Hematopoietic multipotent progenitor cell treated with erythropoietin and hydrocortisone succinate and interleukin-3 and kit ligand, for 8 days (in vitro differentiated cells): ENCODE measurements around the gene C1R.
"Not testable (repeated sequence)": the region's sequence is repeated elsewhere in the genome, so short reads cannot be mapped to it uniquely, and the experiment has no call there.

ENCODE experiments used
- DNase-seq: peaks from one replicate; pipeline ENCODE4 v3.0.0-alpha.2; 2015

Gene C1R

DNA sequence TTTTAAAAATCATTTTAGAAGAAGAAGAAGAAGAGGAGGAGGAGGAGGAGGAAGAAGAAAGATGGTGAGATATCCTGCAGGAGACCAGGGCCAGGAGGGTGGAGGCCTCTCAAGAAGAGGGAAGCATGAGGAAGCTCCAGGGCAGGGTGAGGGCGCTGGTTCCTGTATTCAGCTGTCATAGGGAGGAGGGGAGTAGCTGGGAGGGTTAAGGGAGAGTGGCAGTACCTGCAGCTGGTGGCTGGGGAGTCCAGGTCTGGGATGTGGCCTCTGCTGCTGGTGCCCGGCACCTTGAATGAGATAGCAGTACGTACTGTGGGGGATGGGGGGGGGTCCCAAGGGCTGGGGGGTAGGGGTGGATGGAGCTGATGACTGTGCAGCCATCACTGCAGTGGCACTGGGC is 26.6 kb upstream of the C1R start:
- DNase-seq = no peak

- no peak for DNase-seq
These were observed 25.4 kb upstream of the C1R start for GRCh38 chr12:7117670-7118069.

GRCh38 chr12:7116916-7117315 is 24.7 kb upstream of the C1R start:
- DNase-seq = no peak

DNA sequence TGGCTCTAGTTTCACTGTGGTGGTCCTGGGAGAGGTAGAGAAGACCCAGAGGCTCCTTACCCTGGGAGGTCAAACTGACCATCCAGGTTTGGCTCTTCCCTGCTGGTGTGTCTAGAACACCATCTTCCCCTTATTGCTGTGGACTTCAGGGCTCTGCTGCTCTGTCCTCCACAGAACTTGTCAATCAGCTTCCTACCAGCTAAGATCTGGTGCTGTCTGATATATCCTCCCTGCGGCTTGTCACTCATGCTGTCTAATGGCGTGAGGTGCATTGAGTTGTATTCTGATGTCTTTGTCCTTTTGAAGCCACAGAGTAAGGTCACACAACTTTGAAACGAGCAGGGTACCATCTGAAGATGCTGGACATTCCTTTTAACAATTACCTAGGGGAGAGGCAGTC is 24.0 kb upstream of the C1R start:
- DNase-seq = no peak

DNA sequence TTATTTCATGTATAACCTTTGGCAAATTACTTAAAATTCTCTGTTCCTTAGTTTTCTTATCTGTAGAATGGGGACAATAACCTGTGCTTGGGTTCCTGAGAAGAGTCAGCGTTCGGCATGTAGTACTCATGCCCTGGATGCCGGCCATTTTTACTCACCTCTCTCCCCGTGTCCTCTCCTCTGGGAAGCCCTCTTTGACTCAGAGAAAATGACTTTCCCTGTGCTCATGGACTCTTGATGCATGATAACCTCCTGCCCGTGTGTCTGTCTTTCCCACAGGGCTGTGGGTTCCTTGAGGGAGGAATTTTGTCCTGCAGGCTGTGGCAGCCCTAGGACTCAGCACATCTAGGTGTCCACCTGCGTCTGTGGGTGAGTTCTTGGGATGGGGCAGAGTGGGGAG is 22.6 kb upstream of the C1R start:
- DNase-seq = no peak

GRCh38 chr12:7114008-7114407 is 21.8 kb upstream of the C1R start:
- no peak for DNase-seq

GRCh38 chr12:7113389-7113871 is 21.2 kb upstream of the C1R start:
- DNase-seq = peak; percentile 58

GRCh38 chr12:7112041-7112440 is 19.8 kb upstream of the C1R start:
- DNase-seq = no peak

GRCh38 chr12:7110661-7111060 is 18.4 kb upstream of the C1R start:
- DNase-seq = no peak

DNA sequence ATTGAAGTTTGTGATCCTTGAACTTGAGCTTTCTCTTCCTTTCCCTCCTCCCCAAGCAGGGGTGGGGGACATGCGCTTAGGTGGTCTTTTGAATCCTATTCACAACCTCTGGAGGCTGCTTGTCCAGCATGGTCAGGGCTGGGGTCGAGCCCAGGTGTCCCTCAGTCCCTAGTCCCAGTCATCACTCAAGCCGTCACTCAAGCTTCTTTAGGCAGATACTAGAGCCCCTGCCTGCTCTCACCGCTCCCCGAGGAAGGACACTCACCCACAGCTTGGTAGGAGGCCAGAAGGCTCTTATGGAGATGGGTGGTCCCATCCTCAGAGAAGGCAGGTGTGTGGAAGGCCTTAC is 17.3 kb upstream of the C1R start:
- DNase-seq = no peak

DNA sequence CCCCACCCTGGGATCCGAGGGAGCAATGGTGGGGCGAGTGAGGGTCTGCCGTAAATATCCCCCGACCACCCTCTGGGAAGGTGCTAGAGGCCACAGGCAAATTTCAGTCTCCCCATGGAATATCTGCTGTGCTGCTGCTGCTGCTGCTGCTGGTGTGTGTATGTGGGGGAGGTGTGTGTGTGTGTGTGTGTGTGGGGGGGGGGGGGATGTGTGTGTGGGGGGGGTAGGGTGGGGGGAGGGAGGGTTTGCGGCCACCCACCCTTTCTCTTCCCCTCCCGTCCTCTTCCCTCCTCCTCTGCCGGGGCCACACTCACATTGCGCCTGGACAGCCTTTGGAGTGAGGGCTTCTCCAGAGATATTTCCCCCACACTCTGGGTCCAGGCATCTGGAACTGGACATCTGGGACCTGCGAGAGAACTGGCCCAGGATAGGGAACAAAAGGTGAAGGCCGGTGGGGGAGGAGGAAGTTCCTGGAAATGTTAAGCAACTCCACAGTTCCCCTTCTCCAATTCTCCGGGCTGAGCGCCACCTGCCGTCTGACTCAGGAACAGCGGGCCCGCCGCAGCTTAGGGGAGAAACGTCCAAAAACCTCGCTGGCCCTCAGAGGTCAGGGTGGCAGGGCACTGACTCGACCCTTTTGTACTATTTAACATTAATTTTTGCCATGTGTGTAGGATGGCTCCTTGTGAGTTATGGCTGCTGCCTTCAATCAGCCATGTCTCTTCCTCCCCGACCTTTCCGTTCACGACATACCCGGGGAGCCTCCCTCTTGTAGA is 16.7 kb upstream of the C1R start, which contains the start of gene C1RL:
Gene C1RL, minus strand, starts transcription at position 419 of the 776 bp plus-strand sequence. Its CDS starts 34 bp downstream, at position 385.
- DNase-seq = peak; percentile 87

DNA sequence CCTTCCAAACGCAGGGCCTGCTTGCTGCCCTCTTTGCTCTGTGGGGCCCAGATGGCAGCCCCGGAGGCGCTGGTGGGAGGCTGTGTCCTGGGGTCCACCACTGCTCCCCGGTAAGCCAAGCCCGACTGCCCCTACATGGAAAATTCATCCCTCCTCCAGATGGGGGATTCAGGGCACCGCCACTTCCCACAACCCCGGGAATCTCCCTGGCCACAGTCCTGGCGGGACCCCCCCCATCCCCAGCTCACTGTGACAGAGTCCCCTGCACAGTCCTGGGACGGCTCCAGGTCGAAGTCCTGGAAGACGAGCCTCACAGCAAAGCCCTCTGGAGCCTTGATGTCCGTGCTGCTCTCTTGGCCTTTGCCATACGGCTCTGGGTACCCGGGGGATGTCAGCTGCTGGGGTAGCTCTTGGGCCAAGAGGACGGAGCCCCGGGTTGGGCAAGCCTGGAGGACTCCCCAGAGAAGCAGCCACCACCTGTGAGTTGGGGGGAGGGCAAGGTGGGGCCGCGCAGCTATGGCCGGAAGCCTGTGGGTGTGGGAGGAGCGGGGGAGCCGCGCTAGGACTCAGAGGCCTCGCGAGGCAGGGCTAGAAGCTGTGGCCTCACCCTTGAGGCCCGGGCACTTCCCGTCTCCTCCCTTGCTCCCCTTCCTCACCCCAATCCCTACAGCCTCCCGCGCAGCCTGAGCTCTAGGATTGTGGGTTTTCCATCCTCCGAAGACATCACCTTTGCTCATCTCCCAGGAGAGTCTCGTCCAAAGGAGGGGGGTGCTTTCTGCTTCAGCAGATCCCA is 16.0 kb upstream of the C1R start:
- DNase-seq = peak; percentile 76

DNA sequence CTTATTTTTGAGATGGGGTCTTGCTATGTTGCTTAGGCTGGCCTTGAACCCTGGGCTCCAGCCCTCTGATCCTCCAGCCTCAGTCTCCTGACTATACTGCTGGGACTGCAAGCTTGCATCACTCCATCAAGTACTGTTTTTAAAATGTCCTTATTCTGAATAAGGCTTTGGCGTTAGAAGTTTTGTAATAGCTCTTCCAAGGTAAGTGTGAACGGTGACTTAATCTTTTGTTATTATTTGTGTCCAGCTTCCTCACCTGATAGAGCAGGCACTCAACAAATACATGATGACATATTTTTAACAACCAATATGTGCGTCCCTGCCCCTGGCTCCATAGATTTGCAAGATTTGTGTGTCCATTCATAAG is 15.4 kb upstream of the C1R start:
- DNase-seq = peak; percentile 43

- not testable (repeated sequence) for DNase-seq
These were observed 14.9 kb upstream of the C1R start for GRCh38 chr12:7107181-7107580.

DNA sequence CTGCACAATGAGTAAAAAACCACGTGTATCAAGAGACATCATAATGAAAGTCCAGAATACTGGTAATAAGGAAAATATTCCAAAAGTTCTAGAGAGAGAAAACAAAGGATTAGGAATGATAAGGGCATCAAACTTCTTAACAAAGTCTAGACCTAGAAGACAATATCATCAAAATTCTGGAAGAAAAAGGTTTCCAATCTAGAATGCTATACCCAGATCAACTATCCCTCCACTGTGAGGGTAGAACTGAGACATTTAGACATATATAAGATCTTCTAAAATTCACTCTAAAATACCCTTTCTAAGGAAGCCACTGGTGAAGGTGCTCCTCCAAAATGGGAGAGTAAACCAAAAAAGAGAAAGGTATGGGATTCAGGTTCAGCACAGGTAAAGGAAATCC is 13.8 kb upstream of the C1R start:
- DNase-seq = no peak

DNA sequence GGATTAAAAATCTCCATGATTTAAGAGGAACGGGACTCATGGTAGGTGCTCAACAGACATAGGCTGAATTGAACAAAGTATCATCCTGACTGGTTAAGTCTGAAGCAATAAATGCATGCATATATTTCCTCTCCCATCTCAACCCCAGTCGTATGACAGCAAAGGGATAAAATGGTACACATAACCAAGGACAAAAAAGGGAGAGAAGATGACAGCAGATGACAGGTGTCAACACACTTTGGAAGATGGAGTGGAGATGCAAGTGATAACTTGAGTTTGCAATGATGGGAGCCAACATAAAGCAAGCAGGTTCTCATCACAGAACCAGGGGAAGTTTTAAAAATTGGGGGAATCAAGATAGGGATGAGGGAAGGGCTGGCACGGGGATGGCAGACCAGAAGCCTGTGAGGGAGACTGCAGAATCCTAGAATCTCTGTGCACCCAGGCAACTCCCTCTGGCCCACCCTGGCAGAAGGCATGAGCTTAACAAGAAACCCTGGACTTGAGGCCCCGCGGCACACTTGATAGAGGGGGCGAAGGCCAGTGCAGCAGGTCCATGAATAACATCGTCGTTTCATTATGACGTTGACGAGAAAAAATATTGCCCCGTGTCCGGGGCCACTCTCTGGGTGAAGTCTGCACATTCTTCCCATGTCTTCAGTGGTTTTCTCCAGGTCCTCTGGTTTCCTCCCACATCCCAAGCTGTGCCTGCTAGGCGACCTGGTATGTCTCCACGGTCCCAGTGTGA is 11.8 kb upstream of the C1R start:
- no peak for DNase-seq

- DNase-seq = no peak
These were observed 10.3 kb upstream of the C1R start for GRCh38 chr12:7102582-7102981.

- DNase-seq = no peak
These were observed 9.5 kb upstream of the C1R start for GRCh38 chr12:7101694-7102131.

DNA sequence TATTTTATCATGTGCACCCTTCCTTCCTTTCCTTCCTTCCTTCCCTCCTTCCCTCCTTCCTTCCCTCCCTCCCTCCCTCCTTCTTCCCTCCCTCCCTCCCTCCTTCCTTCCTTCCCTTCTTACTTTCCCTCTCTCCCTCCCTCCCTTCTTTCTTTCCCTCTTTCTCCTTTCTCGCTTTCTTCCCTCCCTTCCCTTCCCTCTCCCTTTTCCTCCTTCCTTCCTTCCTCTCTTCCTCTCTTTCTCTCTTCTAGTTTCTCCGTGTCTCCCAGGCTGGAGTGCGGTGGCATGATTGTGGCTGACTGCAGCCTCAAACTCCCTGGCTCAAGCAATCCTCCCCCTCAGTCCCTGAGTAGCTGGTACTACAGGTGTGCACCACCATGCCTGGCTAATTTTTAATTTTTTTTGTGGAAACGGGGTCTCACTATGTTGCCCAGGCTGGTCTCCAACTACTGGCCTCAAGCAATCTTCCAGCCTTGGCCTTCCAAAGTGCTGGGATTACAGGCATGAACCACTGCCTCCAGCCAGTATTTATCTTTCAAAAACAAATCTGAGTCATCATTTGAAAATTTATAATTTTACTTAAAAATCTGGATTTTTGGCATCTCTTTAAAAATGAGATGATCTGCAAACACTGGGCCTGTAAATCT is 8.9 kb upstream of the C1R start:
- DNase-seq = no peak

DNA sequence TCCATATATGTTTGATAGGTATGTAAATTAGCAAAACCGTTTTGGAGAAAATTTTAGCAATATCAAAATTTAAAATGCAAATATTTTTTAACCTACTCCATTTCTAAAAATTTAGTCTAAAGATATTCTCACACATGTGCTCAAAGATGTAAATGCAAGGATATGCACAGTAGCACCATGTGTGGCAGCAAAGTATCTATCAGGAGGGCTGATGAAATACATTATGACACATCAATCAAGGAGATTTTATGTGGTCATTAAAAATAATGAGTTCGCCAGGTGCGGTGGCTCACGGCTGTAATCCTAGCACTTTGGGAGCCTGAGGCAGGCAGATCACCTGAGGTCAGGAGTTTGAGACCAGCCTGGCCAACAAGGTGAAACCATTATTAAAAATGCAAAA is 8.0 kb upstream of the C1R start:
- DNase-seq = no peak

- no peak for DNase-seq
These were observed 7.2 kb upstream of the C1R start for GRCh38 chr12:7099290-7099996.

GRCh38 chr12:7096979-7097378 is 4.7 kb upstream of the C1R start:
- DNase-seq = no peak
